Femur (tissue), 1 donor: ENCODE measurements around the gene MYH9.
A peak's percentile ranks its signal among the peaks of the same experiment; 100 is the strongest.
"Not testable (repeated sequence)": the region's sequence is repeated elsewhere in the genome, so short reads cannot be mapped to it uniquely, and the experiment has no call there.

ENCODE experiments used
- DNase-seq: peaks from one replicate; pipeline ENCODE4 v3.0.0-alpha.2; 2017

The MYH9 gene

DNA sequence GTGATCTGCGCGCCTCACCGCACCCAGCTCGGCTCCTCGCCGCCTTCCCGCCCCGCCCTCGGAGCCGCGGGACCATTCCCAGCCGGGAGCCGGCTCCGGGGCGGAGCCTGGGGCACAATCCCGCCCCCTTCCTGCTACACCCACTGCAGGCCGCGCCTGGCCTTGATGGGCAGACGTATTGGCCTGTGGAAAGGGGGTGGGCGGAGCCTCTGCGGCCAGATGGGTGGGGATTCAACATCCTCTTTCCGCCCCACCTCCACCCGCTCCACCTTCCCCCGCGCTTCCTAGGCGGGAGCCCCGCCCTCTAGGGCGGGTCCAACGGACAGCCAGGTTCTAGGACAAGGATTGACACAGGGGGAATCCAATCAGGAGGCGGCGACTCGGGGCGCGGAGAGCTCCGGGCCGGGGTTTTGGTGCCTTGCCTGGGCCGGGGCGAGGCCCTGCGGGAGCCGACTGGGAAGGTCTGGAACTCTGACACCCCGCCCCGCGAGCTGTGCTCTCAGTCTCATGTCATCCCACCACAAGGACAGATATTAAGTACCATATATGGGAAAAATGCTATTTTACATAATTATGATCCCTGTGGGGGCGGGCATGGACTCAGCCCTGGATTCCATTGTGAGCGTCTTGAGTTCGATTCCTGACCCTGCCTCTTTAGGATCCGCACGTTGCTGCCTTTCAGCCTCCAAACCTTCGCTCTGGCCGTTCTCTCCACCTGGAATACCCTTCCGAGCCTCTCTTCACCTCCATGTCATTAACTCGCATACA lies at the start of gene MYH9:
MYH9 (minus strand) TSS at position 9 of the 768 bp plus-strand sequence. CDS start 38,731 bp downstream, outside the sequence.
- DNase-seq: peak; percentile 100

DNA sequence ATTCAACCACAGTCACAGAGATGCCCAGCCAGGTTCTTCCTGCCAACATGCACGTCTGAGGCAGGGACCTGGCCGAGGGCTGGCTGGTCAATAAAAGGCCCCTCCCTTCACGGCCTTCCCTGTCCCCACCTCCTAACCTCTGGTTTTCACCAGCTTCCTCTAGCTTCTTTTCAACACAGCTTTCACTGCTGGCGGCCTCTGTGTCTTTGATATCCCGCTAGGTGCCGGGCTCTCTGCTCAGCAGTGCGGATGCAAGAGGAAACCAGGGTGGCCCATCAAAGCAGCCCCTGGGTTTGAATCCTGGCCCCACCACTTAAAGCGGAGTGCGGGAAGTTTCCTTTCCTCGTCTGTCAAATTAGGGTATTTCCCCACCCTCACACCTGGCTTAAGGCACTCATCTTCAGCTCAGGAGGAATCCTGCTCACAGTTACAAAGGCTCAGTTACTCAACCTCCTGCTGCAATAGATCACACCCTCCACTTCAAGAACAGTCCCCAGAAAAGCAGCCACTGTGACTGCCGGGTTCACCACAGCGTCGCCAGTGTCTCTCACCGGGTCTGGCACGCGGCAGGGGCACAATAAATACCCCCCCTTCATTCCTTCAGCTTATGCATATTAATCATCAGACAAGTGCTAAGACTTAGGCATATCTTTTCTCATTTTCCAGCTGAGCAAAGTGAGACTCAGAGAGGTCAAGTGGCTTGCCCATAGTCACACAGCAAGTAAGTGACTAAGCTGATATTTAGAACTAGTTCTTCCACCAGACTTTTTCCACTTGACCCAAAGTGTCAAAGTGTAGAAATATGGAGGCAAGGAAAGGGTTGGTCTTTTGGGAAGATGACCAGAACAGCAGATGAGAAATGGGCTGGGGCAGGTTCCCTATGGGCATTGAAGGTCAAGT lies 48.0 kb upstream of the MYH9 start:
- peak; percentile 38 for DNase-seq

DNA sequence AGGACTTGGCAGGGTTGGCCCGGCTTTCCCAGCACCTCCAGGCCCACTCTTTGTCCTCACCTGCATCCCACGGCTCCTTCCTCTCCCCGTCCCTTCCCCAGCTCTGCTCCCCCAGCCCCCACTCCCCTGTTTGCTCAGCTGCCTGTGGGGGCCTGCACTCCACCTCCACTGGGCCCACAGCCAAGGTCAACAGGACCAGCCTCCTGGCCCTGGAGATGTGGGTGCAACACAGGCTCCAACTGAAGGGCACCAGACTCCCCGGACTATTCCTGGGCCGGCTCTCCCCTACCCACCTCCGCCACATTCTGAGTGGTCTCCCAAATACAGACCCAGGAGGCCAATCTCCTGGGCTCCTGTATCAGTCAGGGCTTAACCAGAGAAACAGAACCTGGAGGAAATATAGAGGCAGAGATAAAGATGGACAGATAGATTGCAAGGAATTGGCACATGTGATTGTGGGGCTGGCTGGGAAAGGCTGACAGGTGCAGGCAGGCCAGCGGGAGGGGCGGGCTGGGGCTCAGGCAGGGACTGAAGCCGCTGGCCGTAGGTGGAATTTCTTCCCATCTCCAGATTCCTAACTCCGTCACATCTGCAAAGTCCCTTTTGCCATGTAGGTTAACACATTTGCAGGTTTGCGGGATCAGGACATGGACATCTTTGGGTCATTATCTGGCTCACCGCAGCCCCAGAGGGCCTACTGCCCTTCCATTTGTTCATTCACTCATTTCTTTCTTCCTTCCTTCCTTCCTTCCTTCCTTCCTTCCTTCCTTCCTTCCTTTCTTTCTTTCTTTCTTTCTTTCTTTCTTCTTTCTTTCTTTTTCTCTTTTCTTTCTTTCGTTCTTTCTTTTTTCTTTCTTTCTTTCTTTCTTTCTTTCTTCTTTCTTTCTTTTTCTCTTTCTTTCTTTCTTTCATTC lies 45.8 kb upstream of the MYH9 start:
- DNase-seq: no peak

DNA sequence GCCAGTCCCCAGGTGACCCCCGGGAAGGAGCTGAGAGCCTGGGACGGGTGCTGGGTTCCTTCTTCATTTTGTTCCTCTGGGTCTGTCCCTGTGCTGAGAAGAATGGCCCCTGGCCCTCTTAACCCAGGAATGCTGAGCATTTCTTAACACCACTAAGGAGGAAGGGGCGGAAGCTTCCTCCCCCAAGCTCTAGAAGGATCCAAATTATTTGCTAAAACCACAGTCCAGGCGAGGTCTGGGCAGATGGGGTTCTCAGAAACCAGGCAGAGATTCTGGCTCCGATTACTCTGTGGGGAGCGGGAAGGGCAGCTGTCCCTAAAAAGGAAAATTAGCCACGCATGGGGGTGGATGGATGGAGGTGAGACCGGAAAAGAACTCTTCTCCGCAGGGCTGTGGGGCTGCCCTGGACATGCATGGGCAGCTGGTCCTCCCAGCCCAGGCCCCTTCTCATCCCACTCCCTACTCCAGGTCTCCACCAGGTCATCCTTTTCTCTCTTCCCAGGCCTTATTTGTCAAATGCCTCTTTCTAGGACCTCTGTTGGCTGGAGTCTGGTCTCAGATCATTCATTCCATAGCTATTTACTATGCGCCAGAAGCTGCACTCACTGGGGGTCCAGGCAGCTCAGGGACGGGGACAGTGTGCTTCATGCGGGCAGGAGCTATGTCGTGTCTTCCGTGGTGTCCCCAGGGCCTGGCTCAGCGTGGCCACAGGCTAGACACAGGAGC lies 45.0 kb upstream of the MYH9 start:
- no peak for DNase-seq

DNA sequence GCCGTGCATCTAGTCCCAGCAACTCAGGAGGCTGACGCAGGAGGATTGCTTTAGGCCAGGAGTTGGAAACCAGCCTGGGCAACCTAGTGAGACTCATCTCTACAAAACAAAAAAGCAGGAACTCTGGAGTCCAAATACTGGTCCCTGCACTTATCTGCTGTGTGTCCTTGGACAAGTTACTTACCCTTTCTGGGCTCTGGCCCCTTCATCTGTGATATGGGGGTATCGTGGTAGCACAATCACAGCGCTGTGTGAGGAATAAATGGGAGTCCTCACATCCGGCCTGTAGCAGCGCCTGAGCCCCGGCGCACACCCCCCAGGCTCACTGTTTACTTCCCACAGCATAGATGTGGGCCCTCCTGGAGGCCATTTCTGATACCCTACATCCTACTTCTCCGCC lies 44.2 kb upstream of the MYH9 start:
- DNase-seq: no peak

DNA sequence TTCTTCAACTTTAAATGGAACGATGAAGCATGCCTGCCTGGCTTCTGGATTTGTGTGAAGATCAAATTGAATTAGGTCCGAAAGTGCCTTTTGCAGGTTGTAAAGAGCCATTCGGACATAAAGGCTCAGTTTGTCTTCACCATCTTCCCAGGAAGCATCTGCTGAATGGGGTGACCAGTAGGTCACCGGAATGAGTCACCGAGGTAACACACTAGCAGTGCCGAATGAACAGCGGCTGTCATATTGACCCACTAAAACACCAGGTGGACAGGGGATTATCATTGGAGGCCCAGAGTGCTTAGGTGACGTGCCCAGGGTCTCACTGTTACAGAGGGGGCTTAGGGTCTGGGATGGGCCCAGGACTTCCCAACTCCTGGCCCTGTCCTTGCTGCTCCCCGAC lies 43.1 kb upstream of the MYH9 start:
- DNase-seq: no peak

DNA sequence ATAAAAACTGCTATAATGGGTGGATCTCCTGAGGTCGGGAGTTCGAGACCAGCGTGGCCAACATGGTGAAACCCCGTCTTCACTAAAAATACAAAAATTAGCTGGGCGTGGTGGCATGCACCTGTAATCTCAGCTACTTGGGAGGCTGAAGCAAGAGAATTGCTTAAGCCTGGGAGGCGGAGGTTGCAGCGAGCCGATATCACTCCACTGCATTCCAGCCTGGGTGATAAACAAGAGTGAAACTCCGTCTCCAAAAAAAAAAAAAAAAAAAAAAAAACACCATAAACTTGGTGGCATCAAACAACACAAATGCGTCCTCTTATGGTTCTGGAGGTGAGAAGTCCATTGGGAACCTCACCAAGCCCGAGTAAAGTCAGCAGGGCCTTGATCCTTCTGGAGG lies 40.2 kb upstream of the MYH9 start:
- DNase-seq: not testable (repeated sequence)

DNA sequence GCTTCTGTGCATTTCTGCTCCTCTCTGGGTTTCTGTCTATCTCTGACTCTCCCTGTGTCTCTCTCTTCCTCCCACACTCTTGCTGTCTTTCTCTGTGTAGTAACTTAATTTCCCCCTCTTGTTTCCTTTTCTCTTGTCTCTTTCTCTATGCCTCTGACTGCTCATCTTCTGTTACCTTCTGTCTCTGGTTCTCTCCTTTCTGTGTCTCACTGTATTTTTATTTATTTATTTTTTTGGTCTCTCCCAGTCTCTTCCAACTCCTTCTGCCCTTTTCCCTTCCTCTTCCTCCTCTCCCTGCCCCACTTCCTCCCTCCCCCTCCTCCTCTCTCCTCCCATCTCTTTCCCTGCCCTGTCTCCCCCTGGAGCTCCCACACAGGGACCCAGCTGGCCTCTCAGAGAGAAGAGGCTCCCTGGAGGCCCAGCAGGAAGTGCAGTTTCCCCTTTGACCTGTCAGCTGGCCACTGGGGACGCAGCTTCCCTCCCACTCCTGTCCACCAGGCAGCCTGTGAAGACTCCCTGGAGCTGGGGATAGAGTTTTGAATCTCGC lies 38.3 kb upstream of the MYH9 start:
- peak; percentile 51 for DNase-seq

DNA sequence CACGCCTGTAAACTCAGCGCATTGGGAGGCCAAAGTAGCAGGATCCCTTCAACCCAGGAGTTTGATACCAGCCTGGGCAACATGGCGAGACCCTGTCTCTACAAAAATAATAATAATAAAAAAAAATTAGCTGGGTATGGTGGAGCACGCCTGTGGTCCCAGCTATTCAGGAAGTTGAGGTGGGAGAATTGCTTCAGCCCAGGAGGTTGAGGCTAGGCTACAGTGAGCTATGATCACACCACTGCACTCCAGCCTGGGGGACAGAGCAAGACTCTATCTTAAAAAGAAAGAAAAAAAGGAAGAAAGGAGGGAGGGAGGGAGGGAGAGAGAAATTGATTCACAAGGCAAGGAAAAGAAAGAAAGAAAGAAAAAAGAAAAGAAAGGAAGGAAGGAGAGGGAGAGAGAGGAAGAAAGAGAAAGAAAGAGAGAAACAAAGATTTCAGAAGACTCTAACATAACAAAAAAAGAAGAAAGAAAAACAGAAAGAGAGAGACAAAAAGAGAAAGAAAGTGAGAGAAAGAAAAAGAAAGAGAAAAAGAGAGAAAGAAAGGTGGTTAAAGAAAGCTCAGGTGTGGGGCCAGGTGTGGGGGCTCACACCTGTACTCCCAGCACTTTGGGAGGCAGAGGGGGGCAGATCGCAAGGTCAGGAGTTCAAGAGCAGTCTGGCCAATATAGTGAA lies 37.3 kb upstream of the MYH9 start:
- no peak for DNase-seq

DNA sequence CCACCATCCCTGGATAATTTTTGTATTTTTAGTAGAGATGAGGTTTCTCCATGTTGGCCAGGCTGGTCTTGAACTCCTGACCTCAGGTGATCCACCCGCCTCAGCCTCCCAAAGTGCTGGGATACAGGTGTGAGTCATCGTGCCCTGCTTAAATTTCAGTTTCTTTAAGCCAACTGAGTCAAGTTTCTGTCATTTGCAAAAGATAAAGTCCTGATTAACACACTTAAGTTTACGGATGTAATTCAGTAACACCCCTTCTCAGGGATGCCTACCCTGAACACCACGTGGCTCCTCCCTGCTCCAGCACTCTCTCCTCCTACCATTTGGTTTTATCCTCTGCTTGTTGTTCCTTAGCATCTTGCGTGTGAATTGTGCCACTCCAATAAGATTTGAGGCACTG lies 36.7 kb upstream of the MYH9 start:
- not testable (repeated sequence) for DNase-seq

DNA sequence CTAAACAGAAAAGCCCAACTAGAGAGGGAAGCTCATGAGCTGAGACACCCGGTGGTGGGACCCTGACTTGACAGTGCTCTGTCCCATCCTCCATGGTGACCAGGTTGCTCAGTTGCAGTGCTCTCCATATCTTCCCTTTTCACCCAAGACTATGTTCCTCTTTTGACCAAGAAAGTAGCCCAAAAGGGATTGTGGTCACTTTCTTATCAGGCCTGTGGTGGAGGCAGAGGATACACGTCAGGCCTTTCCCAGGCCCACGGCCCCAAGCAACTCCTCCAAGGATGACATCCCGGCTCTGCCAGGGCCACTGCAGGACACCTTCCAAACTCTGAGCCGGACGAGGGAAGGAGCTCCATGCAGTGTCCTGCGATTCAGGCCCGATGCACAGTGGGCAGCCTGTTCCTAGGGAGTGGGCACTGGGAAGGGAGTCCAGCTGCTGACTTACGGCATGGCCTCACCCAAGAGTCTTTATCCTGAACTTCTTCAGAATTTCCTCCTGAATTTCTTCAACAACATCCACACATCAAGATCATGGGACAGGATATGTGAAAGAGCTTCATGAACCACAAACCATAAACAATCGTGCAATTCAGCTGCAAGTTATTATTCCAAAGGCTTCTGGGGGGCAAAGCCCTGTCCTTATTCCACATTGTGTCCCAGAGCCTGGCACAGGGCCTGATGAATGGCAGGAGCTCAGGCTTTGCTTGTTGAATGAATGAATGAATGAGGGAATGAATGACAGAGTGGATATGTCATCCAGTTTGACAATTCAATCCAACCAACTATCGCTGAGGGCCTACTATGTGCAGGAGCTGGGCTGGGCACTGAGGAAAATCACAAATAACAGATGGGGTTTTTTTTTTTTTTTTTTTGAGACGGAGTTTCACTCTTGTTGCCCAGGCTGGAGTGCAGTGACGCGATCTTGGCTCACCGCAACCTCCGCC lies 36.0 kb upstream of the MYH9 start:
- no peak for DNase-seq

DNA sequence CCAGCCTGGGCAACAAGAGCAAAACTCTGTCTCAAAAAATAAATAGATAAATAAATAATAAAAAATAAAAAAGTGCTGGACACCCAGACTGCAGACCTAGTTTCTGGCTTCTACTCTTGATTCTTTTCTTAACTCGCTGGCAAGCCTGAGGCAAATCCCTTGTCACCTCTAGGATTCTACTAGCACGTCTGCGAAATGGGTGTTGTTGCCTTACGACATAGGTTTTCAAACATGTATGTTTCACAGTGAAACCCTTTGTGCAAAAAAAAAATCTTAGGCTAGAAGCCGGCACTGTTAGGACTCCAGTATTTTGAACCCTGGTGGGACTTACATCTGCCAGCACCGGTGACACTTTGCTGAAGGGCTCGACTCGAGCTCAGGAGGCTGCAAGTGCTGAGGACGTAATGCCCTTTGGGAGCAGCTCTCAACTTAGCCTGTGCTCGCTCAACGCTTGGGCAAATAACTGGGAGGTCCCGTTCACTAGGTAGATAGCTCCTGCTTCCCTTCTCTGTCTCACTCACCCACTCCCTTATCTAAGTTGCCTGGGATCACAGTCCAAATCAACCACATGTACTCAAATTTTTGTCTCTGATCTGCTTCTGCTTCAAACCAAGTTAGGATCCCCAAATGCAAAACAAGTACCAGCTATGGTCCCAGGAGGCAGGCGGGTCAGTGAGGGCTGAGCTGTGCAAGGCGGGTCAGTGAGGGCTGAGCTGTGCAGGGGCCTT lies 34.7 kb upstream of the MYH9 start:
- DNase-seq: no peak

DNA sequence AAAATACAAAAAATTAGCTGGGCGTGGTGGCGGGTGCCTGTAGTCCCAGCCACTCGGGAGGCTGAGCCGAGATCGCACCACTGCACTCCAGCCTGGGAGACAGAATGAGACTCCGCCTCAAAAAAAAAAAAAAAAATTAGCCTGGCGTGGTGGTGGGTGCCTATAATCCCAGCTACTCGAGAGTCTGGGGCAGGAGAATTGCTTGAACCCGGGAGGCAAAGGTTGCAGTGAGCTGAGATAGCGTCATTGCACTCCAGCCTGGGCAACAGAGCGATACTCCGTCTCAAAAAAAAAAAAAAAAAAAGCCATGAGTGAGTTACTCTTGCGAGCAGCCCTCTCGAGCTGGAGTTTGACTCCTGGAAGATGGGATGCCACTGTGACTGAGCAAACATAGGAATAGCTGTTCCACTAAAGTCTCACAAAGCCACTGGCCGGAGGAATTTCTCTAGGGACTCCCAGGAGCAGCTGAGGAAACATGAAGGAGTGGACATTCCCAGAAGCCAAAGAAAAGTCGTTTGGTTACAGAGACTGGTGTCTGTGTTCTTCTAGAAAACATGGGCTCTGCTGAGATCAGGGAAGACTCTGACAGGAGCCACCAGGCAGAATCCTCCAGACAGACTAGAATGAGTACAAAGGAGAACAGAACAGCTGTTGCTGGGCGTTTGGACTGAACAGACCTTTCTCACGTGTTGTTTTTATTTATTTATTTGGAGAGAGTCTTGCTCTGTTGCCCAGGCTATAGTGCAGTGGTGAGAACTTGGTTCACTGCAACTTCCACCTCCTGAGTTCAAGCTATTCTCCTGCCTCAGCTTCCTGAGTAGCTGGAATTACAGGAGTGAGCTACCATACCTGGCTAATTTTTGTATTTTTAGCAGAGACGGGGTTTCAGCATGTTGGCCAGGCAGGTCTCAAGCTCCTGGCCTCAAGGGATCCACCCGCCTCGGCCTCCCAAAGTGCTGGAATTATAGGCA lies 32.4 kb upstream of the MYH9 start:
- DNase-seq: no peak

DNA sequence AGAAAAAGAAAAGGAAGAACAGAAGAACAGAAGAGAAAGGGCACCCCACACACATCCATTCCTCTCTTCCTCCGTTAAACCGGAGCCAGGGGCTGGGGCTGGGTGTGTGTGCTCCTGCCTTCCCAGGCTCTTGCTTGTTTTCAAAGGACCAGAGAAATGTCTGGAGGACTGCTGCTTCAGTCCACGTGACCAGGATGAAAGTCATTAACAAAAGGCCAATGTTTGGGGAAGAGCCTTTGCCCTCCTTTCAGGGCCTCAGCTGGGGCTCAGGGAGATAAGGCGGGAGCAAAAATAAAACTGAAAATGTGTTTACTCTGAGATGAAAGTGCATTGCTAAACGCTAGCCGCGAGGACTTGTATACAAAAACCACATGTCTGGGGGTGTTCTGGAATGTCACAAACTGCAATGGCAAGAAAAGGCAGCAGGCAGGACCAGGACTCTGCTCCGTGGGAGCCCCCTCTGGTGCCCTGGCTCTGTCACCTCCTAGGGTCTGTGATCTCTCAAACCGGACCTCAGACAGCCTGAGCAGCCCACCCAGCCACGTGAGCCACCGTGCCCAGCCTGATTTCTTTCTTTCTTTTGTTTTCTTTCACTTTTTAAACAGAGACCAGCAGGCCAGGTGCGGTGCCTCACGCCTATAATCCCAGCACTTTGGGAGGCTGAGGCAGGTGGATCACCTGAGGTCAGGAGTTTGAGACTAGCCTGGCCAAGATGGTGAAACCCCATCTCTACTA lies 31.6 kb upstream of the MYH9 start:
- DNase-seq: peak; percentile 41

DNA sequence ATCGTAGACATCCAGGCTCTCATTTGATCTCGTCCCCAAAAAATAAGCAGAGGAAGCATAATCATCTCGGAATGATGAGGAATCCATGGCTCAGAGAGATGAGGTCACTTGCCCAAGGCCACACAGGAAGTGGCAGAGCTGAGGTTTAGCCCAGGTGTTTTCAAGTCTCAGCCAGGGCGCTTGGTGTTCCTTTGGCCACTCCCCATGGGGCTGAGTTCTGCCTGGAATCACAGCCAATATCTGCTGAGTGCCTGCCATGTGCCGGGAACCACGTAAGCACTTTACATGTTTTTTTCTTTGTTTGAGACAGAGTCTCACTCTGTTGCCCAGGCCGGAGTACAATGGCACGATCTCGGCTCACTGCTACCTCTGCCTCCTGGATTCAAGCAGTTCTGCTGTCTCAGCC lies 29.5 kb upstream of the MYH9 start:
- no peak for DNase-seq

DNA sequence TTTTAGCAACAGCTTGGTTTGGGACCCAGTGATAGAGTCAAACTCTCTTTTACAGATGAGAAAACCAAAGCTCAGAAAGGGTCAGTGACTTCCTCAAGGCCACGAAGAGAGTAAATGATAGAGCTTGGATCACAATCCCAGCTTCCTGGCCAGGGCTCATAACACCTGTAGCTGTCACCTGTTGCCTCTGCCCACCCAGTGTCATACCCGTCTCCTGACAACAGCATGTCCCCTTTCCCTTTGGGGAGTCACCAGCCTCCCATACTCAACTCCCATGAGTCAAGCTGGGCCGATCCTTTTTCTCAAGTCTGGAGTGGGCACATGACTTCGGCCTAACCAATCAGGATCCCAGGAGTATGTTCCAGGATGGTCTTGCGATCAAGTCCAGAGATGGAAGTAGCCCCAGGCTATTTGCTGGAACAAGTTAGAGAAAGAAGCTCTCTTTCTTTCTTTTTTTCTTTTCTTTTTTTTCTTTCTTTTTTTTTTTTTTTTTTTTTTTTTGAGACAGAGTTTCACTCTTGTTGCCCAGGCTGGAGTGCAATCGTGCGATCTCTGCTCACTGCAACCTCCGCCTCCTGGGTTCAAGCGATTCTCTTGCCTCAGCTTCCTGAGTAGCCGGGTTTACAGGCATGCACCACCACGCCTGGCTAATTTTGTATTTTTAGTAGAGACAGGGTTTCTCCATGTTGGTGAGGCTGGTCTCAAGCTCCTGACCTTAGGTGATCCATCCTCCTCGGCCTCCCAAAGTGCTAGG lies 27.8 kb upstream of the MYH9 start:
- DNase-seq: no peak
